IMR-90 (cell line): ENCODE results near the gene ZRANB3. TPM values are rescaled to one million over a fixed set of nuclear protein-coding genes. Genes with fewer than 3 reads are reported as not detected.

Source experiments
- ATAC-seq: fragments of 200-7000 bp; cut with Tn5 transposase; 2 replicates; pipeline ENCODE4 v1.9.1; 2020; ENCODE audit warnings: low read depth, mild to moderate bottlenecking, moderate library complexity
- BruUV-seq: library from RNA; stranded (reverse); fragments of 400-500 nt; replicated peaks from 2 replicates; lab custom pipeline; 2021; lab: Mats Ljungman, UMichigan
- CTCF ChIA-PET: fragments of 300-600 bp; formaldehyde crosslinking; extraction: SDS; loops from one replicate; lab custom pipeline; 2021; ENCODE audit warnings: antibody characterized with exemption; lab: Yijun Ruan, JAX
- POLR2A ChIA-PET: fragments of 300-600 bp; sonication (Branson Sonifier 250); formaldehyde crosslinking; loops from one replicate; lab custom pipeline; 2022; ENCODE audit warnings: antibody characterized with exemption; ENCODE audit not compliant: unreplicated experiment; lab: Charles Lee
- DNase-seq: peaks from one replicate; pipeline ENCODE4 v3.0.0; 2013
- H2AFZ ChIP-seq: replicated peaks from 2 replicates; pipeline ENCODE3; 2013; ENCODE audit warnings: low read length, mild to moderate bottlenecking; ENCODE audit not compliant: poor library complexity
- H2AK5ac ChIP-seq: 2 replicates; pipeline ENCODE4 v1.6.1; 2013; ENCODE audit warnings: low read depth, low read length, inconsistent platforms
- H2AK9ac ChIP-seq: replicated peaks from 2 replicates; pipeline ENCODE3; 2013; ENCODE audit warnings: mild to moderate bottlenecking, low read depth, low read length, moderate library complexity; ENCODE audit not compliant: poor library complexity
- H2BK120ac ChIP-seq: 2 replicates; pipeline ENCODE4 v1.6.1; 2013; ENCODE audit warnings: low read depth, low read length, inconsistent platforms
- H2BK15ac ChIP-seq: 3 replicates; pipeline ENCODE4 v1.6.1; 2013; ENCODE audit warnings: low read depth, low read length, inconsistent platforms
- H2BK20ac ChIP-seq: 2 replicates; pipeline ENCODE4 v1.6.1; 2013; ENCODE audit warnings: low read depth, mild to moderate bottlenecking, inconsistent platforms, low read length, moderate library complexity
- H2BK5ac ChIP-seq: 2 replicates; pipeline ENCODE4 v1.6.1; 2013; ENCODE audit warnings: mild to moderate bottlenecking, low read depth, low read length, inconsistent platforms; ENCODE audit not compliant: poor library complexity, severe bottlenecking
- H3K14ac ChIP-seq: replicated peaks from 2 replicates; pipeline ENCODE4 v1.6.1; 2013; ENCODE audit warnings: low read depth, low read length, inconsistent platforms
- H3K18ac ChIP-seq: 2 replicates; pipeline ENCODE4 v1.6.1; 2013; ENCODE audit warnings: low read depth, low read length, control low read depth
- H3K23ac ChIP-seq: 2 replicates; pipeline ENCODE4 v1.6.1; 2013; ENCODE audit warnings: low read depth, low read length, inconsistent platforms
- H3K27ac ChIP-seq: 2 replicates; pipeline ENCODE4 v1.5.1; 2013; ENCODE audit warnings: mild to moderate bottlenecking, control low read depth, low read length; ENCODE audit not compliant: insufficient read depth
- H3K27me3 ChIP-seq: 2 replicates; pipeline ENCODE4 v1.6.1; 2013; ENCODE audit warnings: low read length; ENCODE audit not compliant: control insufficient read depth, insufficient read depth
- H3K36me3 ChIP-seq: 2 replicates; pipeline ENCODE4 v1.6.1; 2013; ENCODE audit warnings: low read length, mixed read lengths; ENCODE audit not compliant: control insufficient read depth, insufficient read depth
- H3K4ac ChIP-seq: 2 replicates; pipeline ENCODE4 v1.6.1; 2013; ENCODE audit warnings: low read depth, low read length, inconsistent platforms
- H3K4me1 ChIP-seq: 2 replicates; pipeline ENCODE4 v1.6.1; 2013; ENCODE audit warnings: low read length, mixed read lengths; ENCODE audit not compliant: control insufficient read depth, insufficient read depth
- H3K4me2 ChIP-seq: 2 replicates; pipeline ENCODE4 v1.6.1; 2013; ENCODE audit warnings: low read depth, mild to moderate bottlenecking, control low read depth, low read length, moderate library complexity
- H3K4me3 ChIP-seq: 2 replicates; pipeline ENCODE4 v1.5.1; 2013; ENCODE audit warnings: low read depth, mild to moderate bottlenecking, control low read depth, low read length, moderate library complexity; ENCODE audit not compliant: insufficient read depth
- H3K56ac ChIP-seq: 2 replicates; pipeline ENCODE4 v1.6.1; 2013; ENCODE audit warnings: low read length, inconsistent platforms; ENCODE audit not compliant: insufficient read depth; ENCODE audit errors: extremely low read depth
- H3K79me1 ChIP-seq, 2 experiments: 2 replicates each; pipeline ENCODE4 v1.6.1; 2013; ENCODE audit warnings: low read length in 2 of 2, inconsistent platforms in 1 of 2, low read depth in 1 of 2
- H3K9ac ChIP-seq: 2 replicates; pipeline ENCODE4 v1.6.1; 2013; ENCODE audit warnings: low read depth, low read length, control low read depth
- H3K9me1 ChIP-seq: 2 replicates; pipeline ENCODE4 v1.6.1; 2013; ENCODE audit warnings: low read length, inconsistent platforms; ENCODE audit not compliant: insufficient read depth
- H3K9me3 ChIP-seq: 2 replicates; pipeline ENCODE4 v1.6.1; 2013; ENCODE audit warnings: low read length; ENCODE audit not compliant: control insufficient read depth, insufficient read depth
- H4K20me1 ChIP-seq: 2 replicates; pipeline ENCODE4 v1.6.1; 2013; ENCODE audit warnings: low read length, inconsistent platforms; ENCODE audit not compliant: insufficient read depth
- H4K5ac ChIP-seq: 2 replicates; pipeline ENCODE4 v1.6.1; 2013; ENCODE audit warnings: mild to moderate bottlenecking, low read depth, low read length, control low read depth
- H4K8ac ChIP-seq, 2 experiments: 2 replicates each; pipeline ENCODE4 v1.6.1; 2013; ENCODE audit warnings: low read depth in 2 of 2, low read length in 2 of 2, control low read depth in 1 of 2, inconsistent platforms in 1 of 2
- H4K91ac ChIP-seq: 2 replicates; pipeline ENCODE4 v1.6.1; 2013; ENCODE audit warnings: low read depth, low read length, inconsistent platforms; ENCODE audit not compliant: insufficient read depth
- BHLHE40 ChIP-seq: fragments of 150-350 bp; IDR thresholded peaks from 2 replicates; pipeline ENCODE4 v1.6.1; 2016; ENCODE audit warnings: mild to moderate bottlenecking, low read depth, low read length
- CEBPB ChIP-seq: IDR thresholded peaks from 2 replicates; pipeline ENCODE4 v1.6.1; 2012; ENCODE audit warnings: low read depth, low read length, improper control_type of control experiment
- CHD1 ChIP-seq: IDR thresholded peaks from 2 replicates; pipeline ENCODE4 v1.6.1; 2012; ENCODE audit warnings: low read depth, low read length, improper control_type of control experiment
- FOS ChIP-seq: fragments of 150-350 bp; IDR thresholded peaks from 2 replicates; pipeline ENCODE4 v1.6.1; 2016; ENCODE audit warnings: low read depth, low read length
- MAFK ChIP-seq: IDR thresholded peaks from 2 replicates; pipeline ENCODE4 v1.6.1; 2012; ENCODE audit warnings: low read depth, low read length, improper control_type of control experiment
- MAZ ChIP-seq: IDR thresholded peaks from 2 replicates; pipeline ENCODE4 v1.6.1; 2012; ENCODE audit warnings: low read depth, mild to moderate bottlenecking, low read length, improper control_type of control experiment, moderate library complexity, borderline replicate concordance
- MXI1 ChIP-seq: IDR thresholded peaks from 2 replicates; pipeline ENCODE4 v1.6.1; 2012; ENCODE audit warnings: low read depth, mild to moderate bottlenecking, low read length, moderate library complexity, borderline replicate concordance
- NFE2L2 ChIP-seq: fragments of 150-350 bp; IDR thresholded peaks from 2 replicates; pipeline ENCODE4 v1.6.1; 2016; ENCODE audit warnings: low read depth, mild to moderate bottlenecking, low read length
- POLR2A ChIP-seq: IDR thresholded peaks from 2 replicates; pipeline ENCODE4 v1.6.1; 2012; ENCODE audit warnings: mild to moderate bottlenecking, low read depth, low read length
- RAD21 ChIP-seq: IDR thresholded peaks from 2 replicates; pipeline ENCODE4 v1.6.1; 2012; ENCODE audit warnings: low read length, improper control_type of control experiment
- RCOR1 ChIP-seq: IDR thresholded peaks from 2 replicates; pipeline ENCODE4 v1.6.1; 2012; ENCODE audit warnings: mild to moderate bottlenecking, low read length, improper control_type of control experiment; ENCODE audit not compliant: insufficient replicate concordance
- RFX5 ChIP-seq: IDR thresholded peaks from 2 replicates; pipeline ENCODE4 v1.8.0; 2012; ENCODE audit warnings: low read depth, mild to moderate bottlenecking, low read length, moderate library complexity
- SMC3 ChIP-seq: fragments of 150-350 bp; IDR thresholded peaks from 2 replicates; pipeline ENCODE4 v1.6.1; 2016; ENCODE audit warnings: low read depth, mild to moderate bottlenecking, antibody characterized with exemption, low read length, moderate library complexity
- WGBS, 2 experiments: methylation state at CpG; one replicate each; pipeline versions ENCODE4 v1.1.5 to v1.1.7; 2013; ENCODE audit warnings: missing lambda C conversion rate in 2 of 2; ENCODE audit not compliant: insufficient read length in 1 of 2; ENCODE audit errors: extremely low coverage in 2 of 2; 5-methylcytosine and 5-hydroxymethylcytosine counted together
- dilution Hi-C: fragments of 300-500 bp; cut with HindIII; formaldehyde crosslinking; loops from one replicate; pipeline ENCODE4 v1.14.3; 2018; ENCODE audit warnings: low sequenced_read_pairs; ENCODE audit not compliant: unreplicated experiment
- in situ Hi-C: fragments of 300-500 bp; cut with MboI; formaldehyde crosslinking; loops from 3 replicates; pipeline ENCODE4 v1.14.3; 2019; ENCODE audit warnings: low sequenced_read_pairs, inconsistent platforms, mixed read lengths
- intact Hi-C: fragments of 100-400 bp; cut with micrococcal nuclease; formaldehyde crosslinking; loops from 2 replicates; pipeline ENCODE4 v1.10.0; 2022
- polyA plus RNA-seq, 3 experiments: library from polyadenylated mRNA; depleted of rRNA; stranded (reverse); fragments of >200 nt; gene quantifications; 2 replicates each; pipeline ENCODE4 v1.2.3, GENCODE V29; 2012; ENCODE audit warnings: low replicate concordance in 1 of 3
- total RNA-seq: library from RNA; depleted of rRNA; stranded (reverse); fragments of >200 nt; gene quantifications from 2 replicates; pipeline ENCODE4 v1.2.3, GENCODE V29; 2012
- TF ChIP-seq, protein P1 (sequence below): fragments of 150-350 bp; IDR thresholded peaks from 2 replicates; pipeline ENCODE4 v1.6.1; 2017; ENCODE audit warnings: mild to moderate bottlenecking, antibody characterized with exemption, low read length, low read depth
- TF ChIP-seq, protein P2 (sequence below): fragments of 150-350 bp; IDR thresholded peaks from 2 replicates; pipeline ENCODE4 v1.6.1; 2016; ENCODE audit warnings: low read depth, mild to moderate bottlenecking, low read length, moderate library complexity, borderline replicate concordance

ZRANB3 gene
- total and polyA plus RNA-seq, 2 of the 4 experiments (the other 2 are of a cell fraction), result 3.4 to 9.3 TPM

DNA sequence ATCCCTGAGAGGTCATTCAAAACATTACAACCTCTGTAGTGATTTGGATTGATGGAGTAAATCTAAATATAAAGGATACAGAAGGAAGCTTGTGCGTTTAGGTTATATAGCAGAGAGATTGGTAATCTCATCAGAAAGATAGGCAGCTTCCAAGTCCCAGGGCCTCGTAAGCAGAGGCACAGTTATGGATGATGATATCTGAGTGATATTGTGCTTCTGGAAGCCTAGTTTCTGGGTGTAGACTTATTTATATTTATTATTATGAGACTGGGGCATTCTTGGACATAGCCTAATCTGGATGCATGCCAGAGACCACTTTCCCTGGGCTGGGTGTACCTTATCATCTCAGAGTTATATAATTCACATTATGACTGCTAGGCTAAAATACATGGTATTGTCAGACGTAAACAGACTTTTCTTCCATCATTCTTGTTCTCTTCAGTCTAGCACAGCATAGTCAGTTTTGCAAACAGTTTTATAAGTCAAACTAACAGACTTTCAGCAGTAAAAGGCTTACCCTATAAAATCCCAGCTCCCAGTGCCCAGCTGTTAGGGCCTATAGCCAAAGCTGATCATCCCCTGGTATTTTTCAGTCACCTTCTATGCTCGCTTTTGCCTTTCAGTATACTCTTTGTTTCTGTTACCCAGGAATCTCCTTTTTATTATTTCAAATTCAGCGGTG, 431.1 kb downstream of the ZRANB3 start:
- POLR2A ChIA-PET, result no interaction called here
- H3K4ac ChIP-seq, result no peak overlapping the region
- dilution Hi-C loops (no loop called here), intact Hi-C loops (loop anchor here (5.0 kb wide), 2 partner anchors 48 to 52 kb away; partner anchors contain the start of gene RAB3GAP1), in situ Hi-C loops (no loop called here)
- no peak overlapping the region for H4K5ac ChIP-seq
- H2BK120ac ChIP-seq, result no peak overlapping the region
- 0 out of 2 replicates have a peak, but pooled peaks cover 4% of the 10 kb centered on the region for H3K36me3 ChIP-seq
- H2BK15ac ChIP-seq, result no peak overlapping the region
- no peak overlapping the region for H2AK9ac ChIP-seq
- CTCF ChIA-PET, result no interaction called here
- no peak overlapping the region for H3K4me2 ChIP-seq
- H2BK5ac ChIP-seq, result no peak overlapping the region
- H3K9me1 ChIP-seq, result no peaks in the 10 kb centered on the region; the same call in 1 of the 2 replicates
- H3K14ac ChIP-seq, result no peak overlapping the region
- H3K4me3 ChIP-seq, result no peak overlapping the region
- ATAC-seq (no peak), DNase-seq (no peak)
- H3K9me3 ChIP-seq, result no peaks in the 10 kb centered on the region
- no peak overlapping the region for H3K18ac ChIP-seq
- no peak overlapping the region for H3K27ac ChIP-seq
- H4K20me1 ChIP-seq, result no peaks in the 10 kb centered on the region; the same call in 1 of the 2 replicates
- no peak overlapping the region for H4K91ac ChIP-seq
- H4K8ac ChIP-seq, result no peak overlapping the region
- H3K4me1 ChIP-seq, result peaks cover 4% of the 10 kb centered on the region; the same call in 1 of the 2 replicates
- no peak overlapping the region for H3K23ac ChIP-seq
- peaks cover 21 to 28% of the 10 kb centered on the region in 2 experiments; a peak in 3 of 4 replicates for H3K79me1 ChIP-seq
- H3K9ac ChIP-seq, result no peak overlapping the region; the same call in 1 of the 2 replicates
- WGBS, 2 experiments, result 100% methylated on average over 1 of the region's 5 CpGs; no CpG with 5 or more reads in 1 of the 2 experiments
- no peak overlapping the region for H3K56ac ChIP-seq
- H2BK20ac ChIP-seq, result no peak overlapping the region
- no peak overlapping the region for H2AK5ac ChIP-seq
- no TSS peak for BruUV-seq
- H3K27me3 ChIP-seq, result no peaks in the 10 kb centered on the region
- H2AFZ ChIP-seq, result no peak overlapping the region
- TF ChIP-seq BHLHE40, result no peak
- TF ChIP-seq, protein P1, sequence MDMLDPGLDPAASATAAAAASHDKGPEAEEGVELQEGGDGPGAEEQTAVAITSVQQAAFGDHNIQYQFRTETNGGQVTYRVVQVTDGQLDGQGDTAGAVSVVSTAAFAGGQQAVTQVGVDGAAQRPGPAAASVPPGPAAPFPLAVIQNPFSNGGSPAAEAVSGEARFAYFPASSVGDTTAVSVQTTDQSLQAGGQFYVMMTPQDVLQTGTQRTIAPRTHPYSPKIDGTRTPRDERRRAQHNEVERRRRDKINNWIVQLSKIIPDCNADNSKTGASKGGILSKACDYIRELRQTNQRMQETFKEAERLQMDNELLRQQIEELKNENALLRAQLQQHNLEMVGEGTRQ, result no peak
- TF ChIP-seq, protein P2, sequence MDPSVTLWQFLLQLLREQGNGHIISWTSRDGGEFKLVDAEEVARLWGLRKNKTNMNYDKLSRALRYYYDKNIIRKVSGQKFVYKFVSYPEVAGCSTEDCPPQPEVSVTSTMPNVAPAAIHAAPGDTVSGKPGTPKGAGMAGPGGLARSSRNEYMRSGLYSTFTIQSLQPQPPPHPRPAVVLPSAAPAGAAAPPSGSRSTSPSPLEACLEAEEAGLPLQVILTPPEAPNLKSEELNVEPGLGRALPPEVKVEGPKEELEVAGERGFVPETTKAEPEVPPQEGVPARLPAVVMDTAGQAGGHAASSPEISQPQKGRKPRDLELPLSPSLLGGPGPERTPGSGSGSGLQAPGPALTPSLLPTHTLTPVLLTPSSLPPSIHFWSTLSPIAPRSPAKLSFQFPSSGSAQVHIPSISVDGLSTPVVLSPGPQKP, result no peak
- TF ChIP-seq RAD21, result no peak
- no peak for TF ChIP-seq NFE2L2
- no peak for TF ChIP-seq FOS
- TF ChIP-seq CHD1, result no peak
- no peak for TF ChIP-seq MXI1
- no peak for TF ChIP-seq RFX5
- TF ChIP-seq RCOR1, result no peak
- TF ChIP-seq SMC3, result no peak
- no peak for TF ChIP-seq MAFK
- TF ChIP-seq MAZ, result no peak
- TF ChIP-seq POLR2A, result no peak
- no peak for TF ChIP-seq CEBPB
